Ishikawa (cell line): ENCODE measurements around the gene SCAP.

Experiments
- EGR1 ChIP-seq: IDR thresholded peaks from 2 replicates; pipeline ENCODE4 v1.6.1; 2012
- EP300 ChIP-seq: IDR thresholded peaks from 2 replicates; pipeline ENCODE4 v1.6.1; 2012; ENCODE audit warnings: borderline replicate concordance
- MAX ChIP-seq: IDR thresholded peaks from 2 replicates; pipeline ENCODE4 v1.6.1; 2012
- NFIC ChIP-seq: IDR thresholded peaks from 2 replicates; pipeline ENCODE4 v1.6.1; 2012
- RAD21 ChIP-seq: IDR thresholded peaks from 2 replicates; pipeline ENCODE4 v1.6.1; 2012; ENCODE audit warnings: low read depth
- REST ChIP-seq: IDR thresholded peaks from 2 replicates; pipeline ENCODE4 v1.6.1; 2012; ENCODE audit warnings: low read depth, mild to moderate bottlenecking
- TAF1 ChIP-seq: IDR thresholded peaks from 2 replicates; pipeline ENCODE4 v1.6.1; 2012; ENCODE audit warnings: low read depth, mild to moderate bottlenecking
- YY1 ChIP-seq: IDR thresholded peaks from 2 replicates; pipeline ENCODE4 v1.6.1; 2012; ENCODE audit warnings: low read depth

- no peak for TF ChIP-seq MAX
- TF ChIP-seq RAD21, result no peak
- no peak for TF ChIP-seq EP300
- no peak for TF ChIP-seq TAF1
- no peak for TF ChIP-seq YY1
- TF ChIP-seq EGR1, result no peak
- TF ChIP-seq NFIC, result no peak
- no peak for TF ChIP-seq REST
Measured at GRCh38 chr3:47430606-47431005, 45.1 kb downstream of the SCAP start.
